NCI-H2081 (cell line): Measurements from ENCODE around the gene TMEM135.
A peak's percentile ranks its signal among the peaks of the same experiment; 100 is the strongest.

Experiments
- DNase-seq, 2 experiments: peaks; one replicate each; lab custom pipeline; 2025; lab: John Stamatoyannopoulos, UW

TMEM135 gene

DNA sequence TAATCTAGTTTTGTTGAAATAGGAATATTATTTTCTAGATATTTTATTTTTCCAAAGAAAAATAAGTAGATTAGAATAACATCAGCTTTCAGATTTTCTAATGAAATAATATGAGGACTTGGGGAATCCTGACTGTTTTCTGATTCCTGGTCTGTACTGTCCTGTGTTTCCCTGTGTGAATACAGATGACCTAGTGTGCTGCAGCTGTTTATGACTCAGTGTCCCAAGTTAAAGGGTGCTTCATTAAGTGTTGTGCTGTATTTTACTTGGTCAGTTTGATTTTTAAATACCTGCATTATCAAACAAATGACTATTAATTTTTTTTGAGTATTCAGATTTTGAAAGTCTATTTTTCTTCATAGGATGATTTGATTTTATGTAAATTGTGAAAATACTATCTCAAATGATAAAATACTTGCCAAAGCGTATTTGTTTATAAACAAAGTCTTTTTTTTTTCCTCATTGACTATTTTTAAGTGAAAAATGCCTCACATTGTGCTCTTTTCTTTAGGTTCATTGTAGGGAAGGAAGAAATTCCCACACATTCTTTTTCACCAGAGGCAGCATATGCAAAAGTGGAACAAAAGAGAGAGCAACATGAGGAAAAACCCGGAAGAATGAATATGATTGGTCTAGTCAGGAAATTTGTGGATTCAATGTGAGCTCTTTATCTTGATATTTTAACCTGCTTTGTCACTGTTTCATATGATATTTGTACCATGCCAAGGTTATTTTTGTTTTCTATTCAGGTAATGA is 264.2 kb downstream of the TMEM135 start:
- DNase-seq, result no peak

GRCh38 chr11:87304412-87304811 is 266.7 kb downstream of the TMEM135 start:
- no peak for DNase-seq

DNA sequence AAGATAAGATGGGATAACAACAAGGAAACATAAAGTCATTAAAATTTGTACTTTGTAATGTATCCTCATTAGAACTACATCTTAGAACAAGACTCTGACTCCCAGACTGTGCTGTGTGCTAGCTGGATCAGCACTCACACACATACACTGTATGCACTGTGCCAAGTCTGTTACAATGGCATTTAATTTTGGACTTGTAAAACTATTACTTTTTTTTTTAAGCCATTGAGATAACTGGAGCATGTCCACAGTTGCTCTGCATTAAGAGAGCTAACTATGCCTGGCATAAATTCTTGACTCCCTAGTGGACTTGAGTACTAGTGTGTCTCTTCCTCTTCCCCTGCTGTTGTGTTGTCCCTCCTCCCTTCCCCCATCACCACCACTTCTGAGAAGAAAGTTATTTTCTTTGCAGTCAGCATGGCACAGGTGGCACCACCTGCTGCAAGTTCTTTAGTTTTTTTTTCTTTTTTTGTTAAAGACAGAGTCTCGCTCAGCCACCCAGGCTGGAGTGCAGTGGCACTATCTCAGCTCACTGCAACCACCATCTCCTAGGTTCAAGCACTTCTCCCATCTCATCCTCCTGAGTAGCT is 268.6 kb downstream of the TMEM135 start:
- DNase-seq, result no peak

GRCh38 chr11:87307101-87307500 is 269.4 kb downstream of the TMEM135 start:
- no peak for DNase-seq

DNA sequence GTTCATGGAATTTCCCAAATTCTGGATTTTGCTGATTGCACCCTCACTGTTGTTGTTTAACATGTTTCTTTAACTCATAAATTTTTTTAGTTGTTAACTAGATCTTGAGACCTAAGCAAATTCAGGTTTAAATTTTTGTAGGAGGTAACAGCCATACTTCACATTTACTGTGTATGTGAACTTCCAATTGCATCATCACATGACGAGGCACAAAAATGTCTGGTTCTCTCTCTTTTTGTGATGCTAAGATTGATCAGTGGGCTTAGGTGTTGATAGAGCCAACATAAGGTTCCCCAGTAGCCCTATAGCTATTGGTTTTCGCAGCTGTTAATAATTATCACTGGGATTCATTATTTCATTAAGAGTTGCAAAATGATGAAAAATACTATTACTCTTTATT is 277.5 kb downstream of the TMEM135 start:
- DNase-seq, result no peak

DNA sequence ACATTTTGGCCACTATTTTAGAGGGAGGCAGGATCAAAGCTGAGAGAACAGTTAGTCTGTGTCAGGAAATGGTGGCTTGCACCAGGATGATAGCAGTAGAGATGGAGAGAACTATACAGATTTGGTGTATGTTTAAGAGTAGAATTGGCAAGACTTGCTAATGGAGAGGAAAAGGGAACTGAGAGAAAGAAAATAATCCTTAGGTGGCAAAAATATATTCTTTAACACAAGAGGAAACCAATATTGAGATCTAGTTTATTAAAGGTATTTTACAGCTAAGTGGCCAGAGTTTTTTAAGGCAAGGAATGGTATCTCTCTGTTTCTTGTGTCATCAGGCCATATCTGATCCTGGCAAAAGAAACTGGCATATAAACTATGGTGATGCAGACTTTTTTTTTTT is 278.8 kb downstream of the TMEM135 start:
- DNase-seq, result no peak

DNA sequence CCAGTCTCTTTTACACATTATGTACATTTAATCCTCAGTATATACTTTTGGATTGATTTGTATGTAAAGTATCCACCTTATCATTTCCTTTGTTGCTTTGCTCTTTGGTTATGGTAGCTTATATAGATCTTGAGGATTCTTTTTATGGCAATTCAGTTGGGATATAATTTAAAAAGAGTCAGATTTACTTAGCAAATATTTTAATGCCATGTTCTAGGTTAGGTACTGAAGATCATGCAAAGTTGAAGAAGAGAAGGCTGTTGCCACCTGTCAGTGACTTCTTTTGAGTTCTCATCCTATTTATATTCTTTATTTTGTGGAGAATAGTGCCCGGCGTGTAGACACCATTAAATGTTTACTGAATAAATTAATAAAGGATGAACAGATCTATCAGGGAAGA is 279.7 kb downstream of the TMEM135 start:
- DNase-seq, result no peak

GRCh38 chr11:87320123-87320522 is 282.4 kb downstream of the TMEM135 start:
- no peak for DNase-seq

DNA sequence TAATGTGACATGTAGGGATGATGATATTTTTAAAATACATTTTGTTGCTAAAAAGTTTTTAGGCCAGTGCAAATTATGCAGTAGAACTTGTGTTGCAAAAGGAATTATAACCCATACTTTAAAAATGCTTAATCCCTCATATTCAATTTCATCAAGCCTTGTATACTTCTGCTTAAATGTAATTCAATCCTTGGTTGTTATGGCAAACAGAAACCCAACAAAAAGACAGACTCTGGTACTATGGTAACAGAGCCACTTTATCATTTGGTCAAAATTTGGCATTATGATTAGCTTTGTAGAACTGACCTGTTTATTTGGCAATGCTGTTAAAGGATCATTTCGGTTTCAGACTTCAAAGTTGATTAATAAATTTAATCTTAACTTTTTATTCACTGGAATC is 284.8 kb downstream of the TMEM135 start:
- peak in 1 of 2 experiments; percentile 50 for DNase-seq

- DNase-seq, result no peak
Measured at GRCh38 chr11:87323899-87324298, 286.2 kb downstream of the TMEM135 start.

GRCh38 chr11:87324817-87325489 is 287.2 kb downstream of the TMEM135 start:
- no peak for DNase-seq

DNA sequence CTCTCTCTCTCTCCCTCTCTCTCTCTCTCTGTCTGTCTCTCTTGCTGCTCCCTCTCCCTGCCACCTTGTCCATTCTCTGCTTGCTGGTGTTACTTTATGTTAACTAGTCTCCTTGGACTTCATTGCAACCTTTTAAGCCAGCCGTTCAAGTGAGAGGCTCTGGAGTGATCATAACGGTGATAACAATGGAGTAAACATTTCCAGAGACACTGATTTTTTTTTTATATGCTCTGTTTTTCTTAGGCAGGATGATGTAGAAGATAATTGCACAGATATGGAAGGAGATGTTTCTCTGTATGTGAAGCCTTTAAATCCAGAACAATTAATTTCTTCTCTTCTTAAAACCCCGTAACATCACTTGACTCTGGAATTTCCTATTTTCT is 287.7 kb downstream of the TMEM135 start:
- no peak for DNase-seq

DNA sequence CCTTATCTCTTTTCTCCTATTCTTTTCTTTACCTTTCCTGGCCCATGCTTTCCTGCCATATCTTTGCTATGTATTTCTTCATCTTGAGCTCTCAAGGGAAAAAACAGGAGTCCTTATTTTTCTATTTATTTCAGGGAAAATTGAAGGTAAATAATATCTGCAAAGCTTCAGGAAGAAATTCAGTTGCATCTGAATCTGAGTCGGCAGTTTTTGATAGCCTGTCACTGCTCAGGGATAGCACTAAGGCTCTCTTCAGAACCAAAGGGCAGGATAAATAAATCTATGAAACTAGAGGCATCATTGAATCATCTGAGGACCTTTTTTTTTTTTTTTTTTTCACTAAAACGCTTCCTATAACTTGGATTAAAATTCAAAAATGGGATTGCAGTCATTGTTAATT is 288.9 kb downstream of the TMEM135 start:
- no peak for DNase-seq

GRCh38 chr11:87329172-87329571 is 291.4 kb downstream of the TMEM135 start:
- DNase-seq, result no peak

GRCh38 chr11:87330187-87330601 is 292.5 kb downstream of the TMEM135 start:
- DNase-seq, result no peak

- no peak for DNase-seq
Measured at GRCh38 chr11:87331273-87331672, 293.5 kb downstream of the TMEM135 start.

- no peak for DNase-seq
Measured at GRCh38 chr11:87338046-87338639, 300.4 kb downstream of the TMEM135 start.

DNA sequence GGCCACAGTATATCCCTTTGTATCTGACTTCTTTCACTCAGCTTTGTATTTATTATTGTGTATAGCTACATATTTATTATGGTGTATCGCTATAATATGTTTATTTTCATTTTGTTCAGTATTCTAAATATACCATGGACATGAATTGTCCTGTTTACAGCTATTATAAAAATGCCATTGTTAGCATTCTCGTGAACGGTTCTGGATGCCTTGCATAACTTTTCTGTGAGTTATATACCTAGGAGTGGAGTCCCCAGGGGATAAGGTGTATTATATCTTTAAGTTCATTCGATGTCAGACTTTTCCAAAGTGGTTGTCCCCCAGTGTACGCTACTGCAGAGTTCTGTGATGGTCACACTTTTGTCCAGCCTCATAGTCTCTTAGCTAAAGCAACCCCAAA is 301.7 kb downstream of the TMEM135 start:
- DNase-seq, result no peak

GRCh38 chr11:87347441-87347840 is 309.7 kb downstream of the TMEM135 start:
- DNase-seq, result no peak

- DNase-seq, result no peak
Measured at GRCh38 chr11:87347854-87348253, 310.1 kb downstream of the TMEM135 start.

- DNase-seq, result no peak
Measured at GRCh38 chr11:87351676-87352075, 313.9 kb downstream of the TMEM135 start.

- DNase-seq, result peak; percentile 78 to 79
Measured at GRCh38 chr11:87352759-87353707, 315.3 kb downstream of the TMEM135 start.
